ENCODE data around the gene LAD1.

Gene LAD1

DNA sequence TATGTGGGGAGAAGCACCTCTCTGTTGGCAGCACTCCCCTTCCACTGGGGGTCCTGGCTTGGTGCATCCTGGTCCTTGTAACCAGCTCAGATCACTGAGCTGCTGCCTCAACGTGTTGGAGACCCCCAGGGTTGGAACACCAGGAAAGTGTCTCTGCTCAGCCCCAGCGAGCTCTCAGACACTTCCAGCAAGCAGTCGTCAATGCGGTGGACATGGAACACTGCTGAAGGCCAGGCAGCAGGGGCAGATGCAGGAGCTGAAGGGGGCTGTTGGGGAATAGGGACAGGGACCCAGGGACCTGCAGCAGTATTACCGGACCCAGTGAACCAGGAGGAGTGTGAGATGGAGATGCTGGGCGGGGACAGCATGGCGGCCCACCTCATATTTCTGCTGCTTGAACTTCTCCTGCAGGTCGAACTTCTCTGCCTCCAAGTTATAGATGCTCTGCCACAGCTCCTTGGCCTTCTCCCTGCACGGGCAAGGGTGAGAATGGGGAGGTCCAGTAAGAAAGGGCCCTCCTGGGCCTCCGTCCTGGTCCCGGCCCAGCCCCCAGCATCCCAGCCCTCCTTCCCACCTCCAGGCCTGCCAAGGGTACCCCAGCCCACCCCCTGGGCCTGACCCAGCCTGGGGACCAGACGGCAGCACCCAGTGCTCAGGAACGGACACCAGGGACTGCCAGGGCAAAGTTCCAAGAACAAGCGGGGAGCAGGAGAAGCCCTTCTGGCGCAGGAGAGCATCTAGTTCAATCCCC lies 38.0 kb downstream of the LAD1 start:
- DNase-seq, result no peak

DNA sequence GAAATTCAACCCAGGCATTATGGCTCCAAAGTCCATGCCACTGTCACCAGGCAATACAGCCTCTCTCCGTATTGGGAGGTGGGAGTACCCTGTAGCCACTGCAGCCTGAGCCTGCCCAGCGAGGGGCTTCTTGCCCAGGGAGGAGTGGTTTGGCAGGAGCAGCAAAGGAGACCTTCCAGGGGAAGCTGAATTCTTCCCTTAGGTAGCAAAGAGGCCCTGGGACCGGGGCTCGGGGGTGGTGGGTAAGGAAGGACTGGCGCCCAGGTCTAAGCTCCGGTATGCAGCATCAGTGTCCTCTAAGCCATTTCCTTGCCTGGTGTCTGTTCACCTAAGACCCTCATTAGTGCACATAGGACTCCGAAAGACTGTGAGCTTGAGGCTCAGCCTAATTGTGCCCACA lies 38.6 kb downstream of the LAD1 start:
- no peak for DNase-seq

DNA sequence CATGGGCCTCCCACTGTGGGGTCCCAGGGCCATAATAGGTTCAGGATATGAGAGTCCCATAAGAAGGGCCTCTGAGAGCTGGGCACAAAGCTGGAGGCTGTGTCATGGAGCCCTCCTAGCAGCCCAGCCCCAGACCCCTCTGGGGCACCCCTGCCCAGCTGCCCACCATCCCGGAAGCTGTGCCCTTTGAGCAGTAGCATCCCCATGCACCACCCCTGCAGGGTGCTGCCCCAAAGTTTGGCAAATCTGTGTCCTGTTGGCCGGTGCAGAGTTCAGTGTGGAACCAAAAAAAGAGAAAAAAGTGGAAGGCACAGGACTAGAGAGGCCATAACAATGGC lies 39.3 kb downstream of the LAD1 start:
- no peak for DNase-seq

DNA sequence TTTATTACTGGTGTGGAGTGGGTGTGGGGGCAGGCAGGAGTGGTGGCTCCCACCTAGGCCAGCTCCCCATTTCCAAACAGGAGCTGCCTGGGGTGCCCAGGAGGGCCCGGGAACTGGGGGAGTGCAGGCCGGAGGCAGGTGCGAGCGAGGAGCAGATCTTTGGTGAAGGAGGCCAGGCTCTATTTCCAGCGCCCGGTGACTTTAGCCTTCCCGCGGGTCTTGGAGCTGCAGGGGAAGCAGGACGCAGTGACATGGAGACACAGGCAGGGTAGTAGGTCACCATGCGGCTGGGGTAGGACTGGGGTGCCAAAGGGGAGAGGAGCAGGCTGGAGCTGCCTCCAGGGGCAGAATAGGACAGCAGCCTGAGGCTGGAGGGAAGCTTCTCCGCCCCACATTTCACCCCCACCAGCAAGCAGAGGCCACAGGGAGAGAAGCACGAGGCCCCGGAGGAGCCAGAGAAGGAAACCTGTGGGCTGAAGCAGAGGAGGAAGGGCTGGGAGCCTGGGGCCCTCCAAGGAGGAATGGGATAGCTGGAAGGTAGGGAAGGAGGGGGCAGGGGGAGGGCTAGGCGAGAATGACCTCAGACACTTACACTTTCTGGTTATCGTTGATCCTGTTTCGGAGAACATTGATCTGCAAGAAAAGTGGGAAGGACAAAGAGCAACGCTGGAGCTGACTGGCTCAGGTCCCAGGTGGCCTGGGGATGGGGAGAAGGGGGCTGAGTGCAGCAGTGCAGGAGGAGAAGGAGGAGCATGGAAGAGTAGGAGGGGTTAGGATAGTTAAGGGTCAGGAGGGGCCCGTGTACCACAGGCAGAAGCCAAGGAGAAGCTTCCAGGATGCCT lies 39.9 kb downstream of the LAD1 start:
- DNase-seq, result no peak

DNA sequence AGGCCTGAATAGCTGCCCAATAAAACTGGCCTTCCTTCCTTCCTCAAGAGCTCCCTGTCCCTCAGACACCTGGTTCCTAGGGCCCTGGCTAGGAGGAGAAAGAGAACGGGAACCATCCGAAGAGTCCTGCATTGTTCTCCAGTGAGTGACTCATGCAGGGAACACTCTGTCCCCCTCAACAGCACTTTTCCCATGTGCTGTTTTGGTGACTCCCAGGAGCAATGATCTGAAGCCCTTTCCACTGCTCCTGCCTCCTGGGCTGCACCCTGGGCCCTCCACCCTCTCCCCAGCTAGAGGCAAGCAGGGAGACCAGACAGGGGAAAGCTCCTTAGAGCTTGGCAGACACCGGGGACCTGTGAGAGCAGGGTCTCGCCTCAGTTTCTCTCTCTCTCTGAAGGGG lies 40.5 kb downstream of the LAD1 start:
- no peak for DNase-seq

DNA sequence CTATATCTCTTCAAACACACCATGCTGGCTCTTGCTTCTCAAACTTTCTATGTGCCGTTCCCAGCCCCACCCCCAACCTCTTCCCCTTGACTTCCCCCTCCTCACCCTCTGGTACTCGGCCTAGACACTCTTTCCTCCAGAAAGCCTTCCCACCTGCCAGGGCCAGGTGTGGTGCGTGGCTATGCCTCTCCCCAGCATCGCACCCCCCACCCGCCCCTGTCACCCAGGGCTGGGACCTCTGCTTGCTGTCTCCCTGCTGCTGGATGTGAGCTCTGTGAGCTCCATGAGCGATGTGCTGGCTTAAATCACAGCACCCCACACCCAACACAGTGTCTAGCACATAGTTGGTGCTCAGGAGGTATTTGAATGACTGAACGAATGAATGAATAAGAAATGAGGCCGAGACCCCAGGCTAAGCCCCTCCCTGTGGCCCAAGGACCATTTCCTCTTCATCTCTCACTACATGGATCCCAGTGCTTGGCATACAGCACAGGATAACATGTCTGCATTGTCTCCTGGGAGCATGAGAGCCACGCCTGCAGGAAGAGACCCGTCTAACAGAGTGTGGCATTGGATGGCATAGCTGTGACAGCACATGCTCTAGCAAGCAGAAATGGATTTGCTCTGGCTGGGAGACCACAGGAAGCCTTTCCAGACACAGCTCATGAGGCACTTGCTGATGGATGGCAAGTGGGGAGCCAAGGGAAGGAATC lies 41.3 kb downstream of the LAD1 start:
- DNase-seq, result no peak

DNA sequence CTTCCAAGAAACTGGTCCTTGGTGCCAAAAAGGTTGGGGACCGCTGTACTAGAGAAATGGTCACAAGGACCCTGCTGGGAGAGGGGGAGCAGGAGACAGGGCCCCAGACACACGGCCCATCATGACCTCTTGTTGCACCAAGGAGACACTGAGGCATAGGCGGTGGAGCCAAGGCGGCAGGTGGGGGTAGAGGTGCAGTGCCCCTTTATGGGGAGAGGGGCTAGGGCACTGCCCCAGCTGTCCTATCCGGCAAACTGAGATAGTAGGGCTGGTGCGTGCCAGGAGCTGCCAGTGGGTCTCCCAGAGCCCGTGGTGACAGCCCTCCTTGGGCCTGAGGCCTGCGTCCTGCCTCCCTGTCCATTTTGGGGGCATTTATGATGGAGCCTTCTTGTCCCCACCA lies 41.9 kb downstream of the LAD1 start:
- DNase-seq, result no peak

DNA sequence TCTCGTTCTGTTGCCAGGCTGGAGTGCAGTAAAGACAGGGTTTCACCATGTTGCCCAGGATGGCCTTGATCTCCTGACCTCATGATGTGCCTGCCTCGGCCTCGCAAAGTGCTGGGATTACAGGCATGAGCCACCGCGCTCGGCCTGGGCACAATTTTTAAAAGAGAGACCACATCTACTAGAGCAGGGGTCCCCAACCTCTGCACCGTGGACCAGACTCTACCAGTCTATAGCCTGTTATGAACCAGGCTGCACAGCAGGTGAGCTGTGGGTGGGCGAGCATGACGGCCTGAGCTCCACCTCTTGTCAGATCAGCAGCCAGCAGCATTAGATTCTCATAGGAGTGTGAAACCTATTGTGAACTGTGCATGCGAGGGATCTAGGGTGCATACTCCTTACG lies 42.4 kb downstream of the LAD1 start:
- DNase-seq, result no peak

DNA sequence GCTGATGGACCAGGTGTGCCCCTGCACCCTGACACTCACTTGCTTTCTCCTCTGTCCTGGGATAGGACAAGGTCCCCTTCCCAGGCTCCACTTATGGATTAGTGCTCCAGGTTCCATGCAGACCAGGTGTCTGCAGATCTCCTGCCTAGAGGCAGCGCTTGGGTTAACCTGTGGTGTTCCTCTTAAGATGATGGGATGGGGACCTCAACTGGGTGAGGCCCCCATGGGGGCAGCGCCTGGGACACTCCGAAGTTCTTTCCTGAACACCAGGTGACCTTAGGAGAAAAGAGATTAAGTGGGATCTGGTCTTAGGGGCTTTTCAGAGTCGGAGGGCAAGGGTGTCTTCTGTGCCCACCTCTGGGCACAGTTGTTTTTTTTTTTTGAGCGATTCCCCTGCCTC lies 42.9 kb downstream of the LAD1 start:
- DNase-seq, result no peak

DNA sequence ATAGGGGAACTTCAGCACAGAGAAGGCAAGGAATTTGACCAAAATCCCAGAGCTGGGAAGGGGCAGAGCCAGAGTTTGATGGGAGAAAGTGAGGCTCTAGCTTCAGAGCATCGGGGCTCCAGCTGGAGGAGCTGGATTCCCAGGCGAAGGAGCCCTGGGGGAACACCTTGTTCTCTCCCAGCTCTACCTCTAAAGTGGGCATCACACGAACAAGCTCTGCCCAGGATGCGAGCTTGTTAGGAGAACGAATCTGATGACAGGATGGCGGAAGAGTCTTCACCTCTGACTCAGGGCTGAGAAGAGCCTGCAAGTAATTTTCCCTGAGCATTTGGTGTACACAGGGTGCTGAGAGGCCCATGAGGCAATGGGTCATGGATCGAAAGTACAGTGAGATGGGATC lies 43.7 kb downstream of the LAD1 start:
- DNase-seq, result no peak

DNA sequence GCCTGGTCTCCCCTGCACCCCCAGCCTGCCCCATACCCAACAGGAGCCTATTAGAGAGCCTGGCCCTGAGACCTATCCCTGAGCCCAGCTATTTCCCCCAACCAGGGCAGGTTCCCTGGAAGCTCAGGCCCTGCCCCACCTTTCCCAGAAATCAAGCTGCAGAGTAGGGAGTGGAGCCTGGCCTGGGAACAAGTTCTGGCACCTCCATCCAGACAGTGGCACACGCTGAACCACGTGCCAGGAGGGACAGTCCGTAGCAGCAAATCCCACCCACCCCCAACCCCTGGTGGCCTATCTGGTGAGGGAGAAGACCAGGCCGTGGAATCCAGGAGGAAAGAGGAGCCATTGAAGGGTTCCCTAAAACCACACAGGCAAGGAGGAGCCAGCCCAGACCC lies 44.2 kb downstream of the LAD1 start:
- no peak for DNase-seq

DNA sequence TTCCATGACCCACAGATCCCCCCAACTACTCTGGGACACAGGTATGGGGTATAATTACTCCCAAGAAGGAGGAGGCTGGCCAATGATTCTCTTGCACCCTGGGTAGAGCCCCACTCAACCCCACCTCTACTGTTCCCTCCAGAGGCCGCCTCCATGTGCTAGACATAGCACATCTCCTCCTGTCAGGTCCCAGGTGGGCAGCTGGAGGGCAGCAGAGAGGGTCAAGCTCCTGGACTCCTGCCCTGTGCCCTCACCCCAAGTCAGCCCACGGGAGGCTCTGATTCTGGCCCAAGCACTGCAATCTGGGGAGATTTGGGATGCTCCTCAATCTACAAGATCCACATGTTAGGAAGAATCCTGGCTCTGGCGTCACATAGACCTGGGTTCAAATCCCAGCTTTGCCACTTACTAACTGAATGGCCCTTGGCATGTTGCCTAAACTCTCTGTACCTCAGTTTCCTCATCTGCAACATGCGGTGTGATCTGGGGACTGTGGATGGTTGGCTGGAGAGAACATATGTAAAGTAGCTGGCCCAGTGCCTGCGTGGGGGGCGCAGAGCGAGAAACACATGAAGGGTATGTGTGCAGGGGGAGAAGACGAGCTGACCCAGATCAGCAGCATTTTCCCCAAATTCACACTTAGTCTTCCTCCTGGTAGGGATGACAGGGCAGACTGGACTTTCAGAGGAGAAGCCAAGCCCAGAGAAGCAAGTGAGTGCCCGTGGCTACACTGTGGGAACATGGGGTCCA lies 44.8 kb downstream of the LAD1 start:
- no peak for DNase-seq

DNA sequence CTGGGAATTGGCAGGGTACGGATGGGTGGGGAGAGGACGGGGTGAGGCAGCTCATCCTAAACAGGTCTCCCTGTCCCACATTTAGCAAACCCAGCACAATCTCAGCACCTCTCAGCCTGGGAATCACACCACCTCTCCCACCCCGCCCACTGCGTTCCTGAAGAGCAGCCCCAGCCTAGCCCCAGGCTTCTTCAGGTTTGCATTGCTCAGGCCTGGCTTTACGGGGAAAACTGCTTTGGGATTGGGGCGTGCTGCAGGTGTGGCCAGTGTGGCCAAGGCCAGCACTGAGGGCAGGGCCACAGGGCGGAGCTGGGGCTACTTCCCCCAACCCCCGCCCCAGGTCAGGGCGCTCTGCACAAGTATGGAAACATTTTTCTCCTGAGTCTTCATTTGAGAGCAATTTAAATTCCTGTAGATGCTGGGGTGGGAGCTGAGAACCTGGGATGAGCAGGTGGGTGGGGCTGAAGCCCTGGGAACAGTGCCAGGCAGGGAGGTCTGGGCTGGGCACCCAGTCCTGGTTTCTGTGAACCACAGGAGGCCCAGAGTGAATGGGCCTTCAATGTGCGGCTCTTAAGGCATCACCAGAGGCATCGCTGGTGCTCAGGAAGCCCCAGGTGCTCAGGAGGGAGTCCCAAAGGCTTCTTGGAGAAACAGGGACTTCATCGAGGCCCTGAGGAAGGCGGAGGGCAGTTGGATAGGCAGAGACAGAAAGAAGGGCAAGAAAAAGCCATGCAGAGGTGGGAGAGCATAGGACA lies 45.8 kb downstream of the LAD1 start:
- DNase-seq, result no peak

DNA sequence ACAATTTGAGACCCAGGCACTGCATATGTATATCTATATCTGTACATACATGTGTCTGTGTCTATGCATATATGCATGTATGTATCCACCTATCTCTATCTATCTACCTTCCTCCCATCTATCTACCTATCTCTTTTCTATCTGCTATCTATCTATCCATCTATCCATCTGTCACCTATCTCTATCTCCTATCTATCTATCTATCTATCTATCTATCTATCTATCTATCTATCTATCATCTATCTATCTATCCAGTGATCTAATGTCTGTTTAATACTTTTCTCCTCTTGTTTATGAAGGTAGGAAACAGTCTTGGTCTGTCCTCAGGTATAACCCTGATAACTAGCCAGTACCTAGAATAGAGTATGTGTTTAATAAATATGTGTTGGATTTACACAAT lies 47.5 kb downstream of the LAD1 start:
- no peak for DNase-seq

DNA sequence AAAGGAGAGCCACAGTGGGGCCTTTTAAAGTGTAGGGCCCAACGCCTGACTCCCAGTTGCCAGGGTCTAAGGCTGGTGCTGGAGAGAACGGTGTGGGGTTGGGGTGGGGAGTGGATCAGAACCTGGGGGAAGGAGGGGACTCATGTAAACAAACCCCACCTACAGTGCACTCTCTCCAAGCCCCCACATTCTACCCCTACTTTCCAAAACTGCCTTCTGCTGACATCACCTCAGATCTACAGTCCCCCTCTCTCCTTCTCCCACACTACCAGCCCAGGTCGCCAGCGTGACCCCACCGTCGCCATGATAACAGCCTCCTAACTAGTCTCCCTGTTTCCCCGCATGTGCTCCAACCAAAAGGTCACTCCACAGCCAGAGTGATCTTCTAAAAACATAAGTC lies 48.2 kb downstream of the LAD1 start:
- DNase-seq, result no peak

DNA sequence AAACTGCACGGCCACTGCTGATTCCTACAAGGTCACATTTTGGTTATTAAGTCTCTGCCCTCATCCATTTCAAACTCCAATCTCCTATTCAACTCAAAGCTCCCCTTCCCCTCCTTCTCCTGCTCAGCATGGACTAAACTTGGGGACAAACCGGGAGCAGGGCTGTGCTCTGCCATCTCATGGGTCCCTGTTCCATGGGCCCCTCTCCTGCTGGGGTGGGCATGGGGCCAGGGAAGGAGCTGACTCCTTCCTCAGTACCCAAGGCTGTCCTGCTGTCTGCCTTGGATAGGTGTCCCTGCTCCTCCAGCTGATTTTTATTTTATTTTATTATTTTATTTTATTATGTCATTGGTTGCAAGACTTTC lies 48.8 kb downstream of the LAD1 start:
- DNase-seq, result no peak

DNA sequence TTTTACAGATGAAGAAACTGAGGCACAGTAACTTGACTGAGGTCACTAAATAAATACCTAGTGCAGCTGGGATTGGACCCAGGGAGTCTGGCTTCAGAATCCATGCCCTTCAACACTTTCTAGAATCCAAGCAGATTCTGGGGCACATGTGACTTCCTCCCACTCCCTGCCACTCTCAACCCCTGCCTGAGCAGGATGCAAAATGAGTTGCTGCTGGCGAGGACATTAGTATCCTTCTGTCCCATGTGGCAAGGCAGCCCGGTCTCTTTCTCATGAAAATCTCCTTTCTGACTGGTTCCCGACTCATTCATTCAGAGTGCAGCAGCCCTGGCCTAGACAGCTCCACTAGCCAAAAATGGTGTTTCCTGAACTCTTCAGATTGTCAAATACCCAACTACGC lies 50.0 kb downstream of the LAD1 start:
- DNase-seq, result no peak

DNA sequence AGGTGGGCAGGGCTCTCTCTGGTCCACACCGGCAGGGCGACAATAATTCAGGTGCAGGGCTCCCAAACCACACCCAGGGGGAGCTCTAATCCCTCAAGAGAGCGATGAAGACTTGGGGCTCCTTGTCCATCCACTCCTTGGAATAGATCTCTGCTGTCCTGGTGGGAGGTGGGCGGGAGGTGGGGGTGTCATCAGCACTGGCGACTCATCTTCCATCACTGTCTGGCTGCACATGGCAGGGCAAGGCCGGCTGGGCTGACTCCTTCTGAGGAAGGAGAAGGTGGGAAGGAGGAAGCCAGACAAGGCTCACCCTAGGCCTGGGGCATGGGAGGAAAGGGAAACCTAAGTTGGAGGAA lies 50.9 kb downstream of the LAD1 start:
- DNase-seq, result no peak

DNA sequence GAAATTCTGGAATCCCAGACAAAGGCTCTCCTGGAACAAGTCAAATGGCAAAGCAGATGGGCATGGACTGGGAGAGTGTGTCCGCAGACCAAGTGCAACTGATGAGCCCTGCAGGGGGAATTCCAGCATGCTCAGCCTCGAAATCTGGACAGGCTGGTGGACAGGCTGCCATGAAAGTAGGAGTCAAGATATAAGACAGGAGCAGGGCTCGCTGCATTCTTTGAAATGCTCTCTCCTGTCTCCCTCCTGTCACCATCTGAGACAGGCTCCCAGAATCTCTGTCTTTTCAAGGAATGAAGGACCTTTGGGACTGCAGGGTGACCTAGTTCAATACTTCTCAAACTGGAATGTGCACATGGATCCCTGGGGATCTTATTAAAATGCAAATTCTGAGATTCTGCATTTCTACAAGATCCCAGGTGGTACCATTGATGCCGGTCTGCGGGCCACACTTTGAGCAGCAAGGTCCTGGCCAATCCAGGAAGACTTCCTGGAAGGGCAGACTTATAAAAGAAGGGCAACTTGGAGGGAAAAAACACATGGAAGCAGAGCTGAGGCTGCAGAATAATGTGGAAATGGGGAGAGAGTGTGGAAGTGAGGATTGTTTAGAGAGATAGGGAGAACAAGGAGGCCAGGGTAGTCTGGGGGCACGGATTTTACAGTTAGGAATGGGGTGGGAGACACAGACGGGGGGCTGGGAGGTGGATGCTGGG lies 51.5 kb downstream of the LAD1 start:
- no peak for DNase-seq

DNA sequence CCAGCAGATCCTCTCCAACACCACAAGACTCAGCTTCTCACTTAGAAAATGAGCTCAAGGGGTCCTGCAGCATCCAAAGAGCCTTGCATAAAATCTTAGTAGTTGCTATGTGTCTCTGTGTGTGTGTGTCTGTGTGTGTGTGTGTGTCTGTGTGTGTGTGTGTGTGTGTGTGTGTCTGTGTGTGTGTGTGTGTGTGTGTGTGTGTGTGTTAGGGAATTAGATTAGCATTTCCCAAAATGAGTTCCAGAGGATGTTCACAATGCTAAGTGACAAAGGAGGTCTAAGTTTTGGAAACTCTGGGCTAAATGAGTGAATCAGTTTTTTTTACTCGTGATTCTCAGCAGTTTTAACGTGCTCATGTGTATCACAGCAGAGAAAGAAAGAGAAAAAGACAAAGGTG lies 52.1 kb downstream of the LAD1 start:
- no peak for DNase-seq

DNA sequence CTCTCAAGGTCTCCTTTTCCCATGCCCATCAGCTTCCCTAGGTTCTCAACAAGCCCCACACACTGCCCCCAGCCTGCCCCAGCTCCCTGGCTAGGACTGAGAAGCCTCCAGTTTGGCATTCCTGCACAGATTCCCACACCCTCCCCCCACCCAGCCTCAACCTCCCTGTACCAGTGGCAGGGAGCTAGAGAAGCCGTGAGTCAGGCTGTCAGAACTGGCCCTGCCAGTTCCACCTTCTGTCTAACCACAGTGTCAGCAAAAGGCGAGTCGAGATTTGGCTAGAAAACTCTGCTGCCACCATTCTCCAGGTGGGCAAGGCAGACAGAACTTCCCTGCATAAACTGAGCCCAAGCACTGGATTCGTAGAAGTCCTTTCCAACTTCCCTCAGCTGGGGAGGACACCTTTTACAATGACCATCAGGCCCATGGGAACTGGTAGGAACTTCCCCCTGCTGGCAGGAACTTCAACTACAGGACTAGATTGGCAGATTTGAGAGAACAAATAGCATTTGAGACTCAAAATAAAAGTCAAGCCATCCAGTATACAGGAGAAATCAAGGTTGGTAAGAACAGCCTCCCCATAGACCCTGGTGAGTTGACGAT lies 52.7 kb downstream of the LAD1 start:
- no peak for DNase-seq

DNA sequence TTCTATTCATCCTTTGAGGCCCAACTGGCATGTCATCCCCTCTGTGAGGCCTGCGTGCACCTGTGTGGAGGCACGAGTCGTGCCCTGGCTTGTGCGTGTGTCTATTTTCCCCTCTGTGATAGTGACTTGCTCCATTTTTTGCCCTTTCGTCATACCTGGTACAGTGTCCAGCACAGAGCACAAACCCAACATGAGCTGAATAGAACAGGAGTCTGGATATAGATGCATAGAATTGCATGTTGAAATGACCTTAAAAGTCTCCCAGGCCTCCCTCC lies 54.1 kb downstream of the LAD1 start:
- DNase-seq, result no peak

All from DMS79 (cell line).